Measurements from ENCODE around the gene TEPSIN.

- TF ChIP-seq CTCF (IDR thresholded peaks at IDR 0.05; ENCODE audit: low read depth, low read length, missing input control), result peak; percentile 32
- peak in 1 of 2 donors; percentile 77 for TF ChIP-seq RAD21 (IDR thresholded peaks at IDR 0.05)
- TF ChIP-seq, protein P1, sequence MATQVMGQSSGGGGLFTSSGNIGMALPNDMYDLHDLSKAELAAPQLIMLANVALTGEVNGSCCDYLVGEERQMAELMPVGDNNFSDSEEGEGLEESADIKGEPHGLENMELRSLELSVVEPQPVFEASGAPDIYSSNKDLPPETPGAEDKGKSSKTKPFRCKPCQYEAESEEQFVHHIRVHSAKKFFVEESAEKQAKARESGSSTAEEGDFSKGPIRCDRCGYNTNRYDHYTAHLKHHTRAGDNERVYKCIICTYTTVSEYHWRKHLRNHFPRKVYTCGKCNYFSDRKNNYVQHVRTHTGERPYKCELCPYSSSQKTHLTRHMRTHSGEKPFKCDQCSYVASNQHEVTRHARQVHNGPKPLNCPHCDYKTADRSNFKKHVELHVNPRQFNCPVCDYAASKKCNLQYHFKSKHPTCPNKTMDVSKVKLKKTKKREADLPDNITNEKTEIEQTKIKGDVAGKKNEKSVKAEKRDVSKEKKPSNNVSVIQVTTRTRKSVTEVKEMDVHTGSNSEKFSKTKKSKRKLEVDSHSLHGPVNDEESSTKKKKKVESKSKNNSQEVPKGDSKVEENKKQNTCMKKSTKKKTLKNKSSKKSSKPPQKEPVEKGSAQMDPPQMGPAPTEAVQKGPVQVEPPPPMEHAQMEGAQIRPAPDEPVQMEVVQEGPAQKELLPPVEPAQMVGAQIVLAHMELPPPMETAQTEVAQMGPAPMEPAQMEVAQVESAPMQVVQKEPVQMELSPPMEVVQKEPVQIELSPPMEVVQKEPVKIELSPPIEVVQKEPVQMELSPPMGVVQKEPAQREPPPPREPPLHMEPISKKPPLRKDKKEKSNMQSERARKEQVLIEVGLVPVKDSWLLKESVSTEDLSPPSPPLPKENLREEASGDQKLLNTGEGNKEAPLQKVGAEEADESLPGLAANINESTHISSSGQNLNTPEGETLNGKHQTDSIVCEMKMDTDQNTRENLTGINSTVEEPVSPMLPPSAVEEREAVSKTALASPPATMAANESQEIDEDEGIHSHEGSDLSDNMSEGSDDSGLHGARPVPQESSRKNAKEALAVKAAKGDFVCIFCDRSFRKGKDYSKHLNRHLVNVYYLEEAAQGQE (IDR thresholded peaks at IDR 0.05), result no peak
- TF ChIP-seq TAF1 (conservative IDR thresholded peaks at IDR 0.05), result no peak
- no peak for TF ChIP-seq SP1 (IDR thresholded peaks at IDR 0.05)
- no peak for TF ChIP-seq YY1 (IDR thresholded peaks at IDR 0.05)
- TF ChIP-seq, protein P2, sequence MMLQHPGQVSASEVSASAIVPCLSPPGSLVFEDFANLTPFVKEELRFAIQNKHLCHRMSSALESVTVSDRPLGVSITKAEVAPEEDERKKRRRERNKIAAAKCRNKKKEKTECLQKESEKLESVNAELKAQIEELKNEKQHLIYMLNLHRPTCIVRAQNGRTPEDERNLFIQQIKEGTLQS (IDR thresholded peaks at IDR 0.05), result no peak
- TF ChIP-seq MAX (IDR thresholded peaks at IDR 0.05), result no peak
These were observed 16.3 kb upstream of the TEPSIN start for GRCh38 chr17:81254955-81255717.
